ENCODE results near the gene TXNDC11. TPM values are rescaled to one million over a fixed set of nuclear protein-coding genes. Genes with fewer than 3 reads are reported as not detected.
A peak's percentile ranks its signal among the peaks of the same experiment; 100 is the strongest.

The TXNDC11 gene
- total RNA-seq, 6 experiments from 2014 or later, result 43.2 to 63.3 (median 54.0) TPM

DNA sequence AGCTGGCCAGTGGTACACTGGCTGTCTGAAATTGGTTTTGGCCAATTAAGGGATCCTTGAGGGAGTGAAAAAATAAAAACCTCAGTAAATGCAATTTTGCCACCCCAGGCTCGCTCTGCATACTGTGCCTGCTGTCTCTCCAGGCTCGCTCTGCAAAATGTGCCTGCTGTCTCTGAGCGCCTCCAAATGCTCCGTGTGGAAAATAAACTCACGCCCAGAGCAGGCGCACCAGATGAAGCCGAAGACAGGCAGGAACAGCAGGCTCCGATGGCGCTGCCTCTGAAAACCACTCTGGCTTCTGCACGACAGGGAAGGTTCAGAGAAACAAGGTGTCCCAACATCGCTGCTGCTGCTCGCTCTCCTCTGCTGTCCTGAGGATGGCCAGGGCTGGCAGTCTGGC is 45.3 kb downstream of the TXNDC11 start:
- no peak for TF ChIP-seq POLR2A (IDR thresholded peaks at IDR 0.05)
- TF ChIP-seq, protein P1, sequence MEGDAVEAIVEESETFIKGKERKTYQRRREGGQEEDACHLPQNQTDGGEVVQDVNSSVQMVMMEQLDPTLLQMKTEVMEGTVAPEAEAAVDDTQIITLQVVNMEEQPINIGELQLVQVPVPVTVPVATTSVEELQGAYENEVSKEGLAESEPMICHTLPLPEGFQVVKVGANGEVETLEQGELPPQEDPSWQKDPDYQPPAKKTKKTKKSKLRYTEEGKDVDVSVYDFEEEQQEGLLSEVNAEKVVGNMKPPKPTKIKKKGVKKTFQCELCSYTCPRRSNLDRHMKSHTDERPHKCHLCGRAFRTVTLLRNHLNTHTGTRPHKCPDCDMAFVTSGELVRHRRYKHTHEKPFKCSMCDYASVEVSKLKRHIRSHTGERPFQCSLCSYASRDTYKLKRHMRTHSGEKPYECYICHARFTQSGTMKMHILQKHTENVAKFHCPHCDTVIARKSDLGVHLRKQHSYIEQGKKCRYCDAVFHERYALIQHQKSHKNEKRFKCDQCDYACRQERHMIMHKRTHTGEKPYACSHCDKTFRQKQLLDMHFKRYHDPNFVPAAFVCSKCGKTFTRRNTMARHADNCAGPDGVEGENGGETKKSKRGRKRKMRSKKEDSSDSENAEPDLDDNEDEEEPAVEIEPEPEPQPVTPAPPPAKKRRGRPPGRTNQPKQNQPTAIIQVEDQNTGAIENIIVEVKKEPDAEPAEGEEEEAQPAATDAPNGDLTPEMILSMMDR (IDR thresholded peaks at IDR 0.05), result no peak
- Histone ChIP-seq H3K4me1 (peaks cover 0 to 21% (median 7%) of the 10 kb centered on the region in 4 donors), H3K4me3 (no peak overlapping the region), H3K36me3 (peaks cover 0 to 56% (median 29%) of the 10 kb centered on the region in 4 donors), H3K9me3 (no peaks in the 10 kb centered on the region), H3K27me3 (no peaks in the 10 kb centered on the region), H3K27ac (no peak overlapping the region)
- WGBS (ENCODE audit: insufficient coverage, low coverage, low lambda C conversion rate, missing lambda C conversion rate), result 100% methylated on average over 1 of the region's 12 CpGs
- ATAC-seq (no peak), DNase-seq (no peak)
- intact Hi-C loops (cut with DNase I), result no loop called here

DNA sequence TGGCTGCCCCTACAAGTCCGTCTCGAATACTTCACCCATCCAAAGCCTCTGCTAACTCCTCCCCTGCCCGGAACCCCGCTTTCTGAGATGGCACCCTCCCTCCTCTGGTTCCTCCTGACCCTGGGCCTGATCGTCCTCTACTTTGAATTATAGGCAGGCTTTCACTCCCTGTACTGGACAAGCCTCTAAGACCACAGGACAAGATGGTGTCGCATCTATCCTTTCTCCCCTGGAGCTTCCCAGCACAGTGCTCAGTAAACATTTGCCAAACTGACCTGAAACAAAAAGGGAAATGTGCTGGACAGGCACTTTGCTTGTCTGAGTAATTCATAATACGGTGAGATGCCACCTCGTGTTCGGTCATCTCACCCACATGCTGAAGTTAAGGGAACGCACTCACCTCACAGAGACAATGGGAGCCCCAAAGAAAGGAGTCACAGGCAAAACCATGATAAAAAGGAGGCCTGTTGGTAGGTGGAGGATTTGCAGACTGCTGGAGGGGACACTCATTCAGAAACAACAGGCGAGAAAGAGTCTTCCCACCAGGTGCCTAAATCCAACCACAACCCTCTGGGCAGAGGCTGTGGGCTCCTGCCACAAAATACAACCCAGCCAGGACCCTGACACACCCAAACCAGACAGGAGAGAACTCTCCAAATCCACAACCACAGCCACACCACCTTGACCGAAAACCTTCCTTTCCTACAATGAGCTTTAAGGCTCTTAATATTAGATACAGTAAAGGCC is 46.2 kb downstream of the TXNDC11 start:
- H3K27ac ChIP-seq, result no peak overlapping the region
- DNase-seq, result peak in 1 of 3 donors; percentile 27
- no peaks in the 10 kb centered on the region for H3K27me3 ChIP-seq
- peaks cover 0 to 21% (median 7%) of the 10 kb centered on the region in 4 donors for H3K4me1 ChIP-seq
- WGBS (ENCODE audit: insufficient coverage, low coverage, low lambda C conversion rate, missing lambda C conversion rate), result 86% methylated on average over 9 of the region's 12 CpGs
- H3K36me3 ChIP-seq, result peaks cover 0 to 65% (median 32%) of the 10 kb centered on the region in 4 donors
- H3K9me3 ChIP-seq, result no peaks in the 10 kb centered on the region
- intact Hi-C loops (cut with DNase I), result no loop called here
- ATAC-seq, result no peak
- no peak overlapping the region for H3K4me3 ChIP-seq
- TF ChIP-seq POLR2A (IDR thresholded peaks at IDR 0.05), result no peak

GRCh38 chr16:11692651-11693050 is 50.0 kb downstream of the TXNDC11 start:
- ATAC-seq, result peak in 1 of 4 donors; percentile 28

GRCh38 chr16:11692171-11692570 is 50.5 kb downstream of the TXNDC11 start:
- intact Hi-C loops (cut with DNase I), result no loop called here
- Histone ChIP-seq H3K27ac (no peak overlapping the region), H3K36me3 (peaks cover 9 to 76% (median 31%) of the 10 kb centered on the region in 4 donors), H3K4me1 (peaks cover 0 to 7% (median 0%) of the 10 kb centered on the region in 4 donors), H3K27me3 (no peaks in the 10 kb centered on the region), H3K9me3 (no peaks in the 10 kb centered on the region), H3K4me3 (no peak overlapping the region)
- ATAC-seq (no peak), DNase-seq (no peak)
- TF ChIP-seq POLR2A (IDR thresholded peaks at IDR 0.05), result no peak
- TF ChIP-seq, protein P1 (IDR thresholded peaks at IDR 0.05), result no peak
- 86% methylated on average over 8 of the region's 8 CpGs for WGBS (ENCODE audit: insufficient coverage, low coverage, low lambda C conversion rate, missing lambda C conversion rate)

More at GRCh38 chr16:11692651-11693050, 50.0 kb downstream of the TXNDC11 start:
- no peaks in the 10 kb centered on the region for H3K27me3 ChIP-seq
- H3K4me3 ChIP-seq, result no peak overlapping the region
- TF ChIP-seq POLR2A (IDR thresholded peaks at IDR 0.05), result no peak
- TF ChIP-seq, protein P1 (IDR thresholded peaks at IDR 0.05), result no peak
- peaks cover 0 to 7% (median 0%) of the 10 kb centered on the region in 4 donors for H3K4me1 ChIP-seq
- no peak overlapping the region for H3K27ac ChIP-seq
- WGBS (ENCODE audit: insufficient coverage, low coverage, low lambda C conversion rate, missing lambda C conversion rate), result 88% methylated on average over 2 of the region's 6 CpGs
- H3K36me3 ChIP-seq, result peaks cover 5 to 76% (median 33%) of the 10 kb centered on the region in 4 donors
- intact Hi-C loops (cut with DNase I), result no loop called here
- DNase-seq, result peak in 1 of 3 donors; percentile 41
- no peaks in the 10 kb centered on the region for H3K9me3 ChIP-seq

DNA sequence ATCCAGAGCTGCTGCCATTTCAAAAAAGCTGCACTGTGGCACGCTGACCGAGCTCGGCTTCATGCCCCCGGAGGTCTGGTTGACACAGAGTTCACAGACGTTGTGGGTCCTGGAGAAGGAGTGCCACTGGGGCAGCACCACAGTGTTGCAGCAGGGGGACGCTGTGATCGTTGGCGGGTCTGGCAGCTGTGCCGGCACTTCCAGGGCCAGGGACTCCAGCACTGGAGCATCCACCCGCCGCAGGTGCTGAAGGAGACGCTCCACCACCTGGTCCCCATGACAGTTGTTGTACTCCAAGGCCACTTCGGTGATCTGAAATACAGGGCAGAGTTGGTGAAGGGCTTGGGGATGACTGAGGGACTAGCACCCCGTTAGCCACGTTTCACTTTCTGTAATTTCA is 50.9 kb downstream of the TXNDC11 start:
- ATAC-seq (peak in 1 of 4 donors; percentile 17), DNase-seq (no peak)
- H3K27ac ChIP-seq, result no peak overlapping the region
- H3K4me1 ChIP-seq, result peaks cover 0 to 7% (median 0%) of the 10 kb centered on the region in 4 donors
- H3K27me3 ChIP-seq, result no peaks in the 10 kb centered on the region
- intact Hi-C loops (cut with DNase I), result no loop called here
- H3K4me3 ChIP-seq, result no peak overlapping the region
- H3K36me3 ChIP-seq, result peaks cover 9 to 76% (median 30%) of the 10 kb centered on the region in 4 donors
- H3K9me3 ChIP-seq, result no peaks in the 10 kb centered on the region
- no peak for TF ChIP-seq POLR2A (IDR thresholded peaks at IDR 0.05)
- TF ChIP-seq, protein P1 (IDR thresholded peaks at IDR 0.05), result no peak
- WGBS (ENCODE audit: insufficient coverage, low coverage, low lambda C conversion rate, missing lambda C conversion rate), result 90% methylated on average over 4 of the region's 15 CpGs
